Left lobe of liver (tissue), 2 donors: ENCODE measurements around the gene FYB1. TPM values are rescaled to one million over a fixed set of nuclear protein-coding genes. Genes with fewer than 3 reads are reported as not detected.

Experiments
- ATAC-seq: fragments of 200-7000 bp; cut with Tn5 transposase; one replicate; pipeline ENCODE4 v1.9.1; 2020; ENCODE audit warnings: mild to moderate bottlenecking, moderate library complexity
- DNase-seq: peaks from one replicate; pipeline ENCODE4 v3.0.0-alpha.2; 2020; ENCODE audit warnings: low spot score
- total RNA-seq: library from RNA; stranded (reverse); gene quantifications from one replicate; pipeline ENCODE4 v1.2.1, GENCODE V29; 2021
- donor health status: DM: no; HTN: no; CAD: no; lungs with moderate emphysema.
- donor health status: DM: no; HTN: yes; CAD: no.

FYB1 gene
- total RNA-seq, 1 donor from 2014 or later, result 4.4 TPM

DNA sequence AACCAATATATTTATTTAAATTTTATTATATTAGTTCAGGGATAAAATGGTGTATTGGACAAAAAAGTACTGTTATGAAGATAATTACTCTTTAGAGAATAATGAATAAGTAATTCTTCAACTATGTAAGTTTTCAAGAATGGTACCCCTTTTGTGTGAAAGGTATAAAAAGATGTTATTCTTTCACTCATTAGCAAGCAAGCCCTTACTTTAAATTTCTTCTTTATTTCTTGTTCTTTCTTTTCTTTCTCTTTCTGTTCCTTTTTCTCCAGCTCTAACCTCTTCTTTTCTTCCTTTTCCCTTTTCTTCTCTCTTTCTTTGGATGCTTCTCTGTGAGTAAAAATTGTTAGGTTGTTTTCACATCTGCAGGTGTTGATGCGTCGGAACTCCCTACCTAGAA lies 82.0 kb downstream of the FYB1 start:
- ATAC-seq (no peak), DNase-seq (no peak)

DNA sequence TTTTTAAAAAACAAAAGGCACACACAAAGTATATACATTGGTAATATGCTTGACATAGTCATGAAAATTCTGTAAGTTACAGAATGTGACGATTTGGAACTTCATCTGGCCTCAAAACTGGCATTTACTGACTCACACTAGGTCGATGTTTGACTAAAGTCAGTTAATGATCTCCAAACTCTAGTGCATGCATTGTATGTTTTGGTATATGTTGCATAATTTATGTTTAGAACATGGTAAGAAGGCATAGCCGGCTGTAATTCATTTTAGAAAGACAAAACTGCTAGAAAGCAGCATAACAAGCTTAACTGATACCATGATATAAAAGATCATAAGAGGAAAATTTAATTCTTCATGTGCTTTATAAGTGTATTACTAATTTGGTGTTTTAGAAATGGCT lies 86.6 kb downstream of the FYB1 start:
- no peak for ATAC-seq

DNA sequence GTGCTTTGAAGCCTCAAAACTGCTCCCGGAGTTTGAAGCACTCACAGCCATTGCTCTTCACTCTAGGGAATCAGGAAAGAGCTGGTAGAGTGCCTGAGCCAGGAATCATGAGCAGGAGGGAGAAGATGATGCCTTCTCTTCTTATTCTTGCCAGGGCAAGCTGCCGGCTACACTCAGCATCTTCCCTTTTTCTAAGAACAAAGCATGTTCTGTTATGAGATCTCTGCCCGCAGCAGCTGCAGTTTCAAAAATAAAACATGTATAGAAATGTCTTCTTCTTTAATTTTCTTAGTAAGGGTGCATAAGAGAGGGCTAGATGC lies 87.3 kb downstream of the FYB1 start:
- ATAC-seq, result no peak
- no peak for DNase-seq

More for the DNA sequence above, 86.6 kb downstream of the FYB1 start:
- DNase-seq, result no peak

DNA sequence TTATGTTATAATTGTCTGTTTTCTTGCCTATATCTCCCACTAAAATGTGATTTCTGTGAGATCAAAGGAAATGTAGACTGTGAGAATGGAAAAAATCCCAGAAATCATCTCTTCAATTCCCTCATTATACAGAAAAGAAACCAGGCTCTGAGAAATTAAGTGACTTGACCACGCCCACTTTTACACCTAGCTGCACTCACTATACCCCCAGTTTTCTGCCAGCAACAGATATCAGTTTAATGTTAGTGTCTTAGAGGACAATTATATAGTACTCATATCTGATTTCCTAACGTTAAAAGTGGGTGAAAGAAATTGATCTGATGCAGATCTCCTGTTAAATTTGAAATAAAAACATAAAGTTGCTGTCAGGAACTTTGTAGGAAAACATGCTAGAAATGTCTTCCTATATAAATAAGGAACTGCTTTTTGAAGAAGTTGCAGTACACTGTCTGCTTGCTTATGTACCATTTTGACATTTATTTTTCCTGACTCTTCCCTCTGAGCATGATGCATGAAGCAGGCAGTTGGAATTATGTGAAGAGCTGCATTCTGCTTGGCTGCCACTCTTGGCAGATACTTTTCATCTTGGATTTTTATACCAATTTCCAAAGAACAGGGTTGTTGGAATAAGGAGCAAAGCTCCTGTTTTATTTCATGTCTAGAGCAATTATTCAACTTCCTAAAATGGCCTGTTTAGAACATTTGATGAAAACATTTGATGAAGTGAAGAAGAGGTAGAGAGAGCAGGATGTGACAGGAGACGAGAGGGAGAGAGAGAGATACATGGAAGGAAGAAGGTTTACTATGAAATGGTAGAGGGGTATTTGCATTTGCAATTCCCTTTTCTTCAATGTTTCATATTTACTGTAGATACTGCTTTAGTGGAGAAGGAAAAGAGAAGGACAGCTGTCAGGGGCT lies 87.9 kb downstream of the FYB1 start:
- no peak for DNase-seq
- no peak for ATAC-seq

DNA sequence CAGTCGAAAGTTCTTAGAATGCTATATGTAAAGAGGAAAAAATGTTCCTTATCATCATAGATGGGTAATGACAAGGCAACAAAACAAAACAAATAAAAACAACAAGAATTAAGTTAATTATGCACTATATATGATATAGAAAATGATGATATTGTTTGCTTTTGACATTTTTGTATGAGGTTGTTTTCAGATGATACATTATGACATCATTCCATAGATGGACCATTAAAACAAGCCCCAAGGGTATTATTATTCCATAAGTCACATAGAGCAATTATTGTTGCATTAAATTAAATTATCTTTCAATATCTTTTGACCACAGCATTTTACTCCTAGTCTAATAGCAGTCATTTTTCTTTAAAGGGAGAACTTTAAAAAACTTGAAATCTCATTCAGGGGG lies 88.6 kb downstream of the FYB1 start:
- DNase-seq (no peak), ATAC-seq (no peak)

DNA sequence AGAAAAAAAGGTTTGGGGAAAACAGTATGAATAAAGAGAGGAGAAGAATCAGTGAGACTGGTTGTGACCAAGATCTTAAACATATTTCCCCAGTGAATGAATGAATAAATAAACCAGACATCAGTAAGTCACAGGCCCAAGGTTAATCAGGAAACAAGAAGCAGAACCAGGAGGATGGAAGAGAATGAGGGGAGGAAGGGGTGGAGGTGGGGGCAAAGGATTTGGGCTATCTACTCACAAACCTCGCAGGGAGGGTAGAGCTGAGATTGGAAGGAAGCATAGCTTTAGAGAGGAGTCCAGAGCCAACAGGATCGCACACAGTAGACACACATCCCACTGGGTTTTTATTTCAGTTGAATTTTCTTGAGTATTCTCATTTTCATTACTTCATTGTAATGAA lies 97.4 kb downstream of the FYB1 start:
- DNase-seq (no peak), ATAC-seq (no peak)

DNA sequence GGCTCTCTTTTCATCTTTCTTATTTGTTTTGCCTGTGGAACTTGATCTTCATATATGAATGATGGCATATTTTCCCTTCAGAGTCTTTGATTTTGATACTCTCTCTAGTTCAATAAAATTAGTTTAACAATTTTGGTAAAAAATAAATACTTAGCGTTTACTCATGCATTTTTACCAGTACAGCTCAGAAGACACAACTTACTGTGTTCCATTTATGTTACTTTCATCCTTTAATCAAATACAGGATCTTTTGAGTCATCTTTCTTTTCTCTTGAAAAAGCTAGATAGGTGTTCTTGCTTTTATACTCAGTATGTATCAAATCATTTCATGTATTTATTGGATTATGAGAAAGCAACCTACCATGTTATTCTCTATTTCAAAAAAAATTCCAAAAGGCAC lies 98.0 kb downstream of the FYB1 start:
- DNase-seq (no peak), ATAC-seq (no peak)

DNA sequence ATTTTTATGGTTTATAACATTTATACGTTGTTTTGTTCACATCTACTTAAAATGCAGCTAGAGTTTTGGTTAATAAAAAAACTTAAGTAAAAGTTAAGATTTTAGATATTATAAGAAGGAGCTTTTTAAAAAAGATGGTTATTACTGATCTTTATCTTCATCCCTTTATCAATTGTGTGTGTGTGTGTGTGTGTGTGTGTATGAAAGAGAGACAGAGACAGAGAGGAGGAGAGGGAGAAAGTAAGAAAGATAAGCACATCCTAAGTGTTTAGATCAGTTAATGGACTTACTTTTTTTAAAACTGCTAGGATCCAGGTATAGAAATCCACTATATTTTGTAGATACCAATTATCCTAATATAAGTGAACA lies 99.3 kb downstream of the FYB1 start:
- ATAC-seq (no peak), DNase-seq (no peak)

DNA sequence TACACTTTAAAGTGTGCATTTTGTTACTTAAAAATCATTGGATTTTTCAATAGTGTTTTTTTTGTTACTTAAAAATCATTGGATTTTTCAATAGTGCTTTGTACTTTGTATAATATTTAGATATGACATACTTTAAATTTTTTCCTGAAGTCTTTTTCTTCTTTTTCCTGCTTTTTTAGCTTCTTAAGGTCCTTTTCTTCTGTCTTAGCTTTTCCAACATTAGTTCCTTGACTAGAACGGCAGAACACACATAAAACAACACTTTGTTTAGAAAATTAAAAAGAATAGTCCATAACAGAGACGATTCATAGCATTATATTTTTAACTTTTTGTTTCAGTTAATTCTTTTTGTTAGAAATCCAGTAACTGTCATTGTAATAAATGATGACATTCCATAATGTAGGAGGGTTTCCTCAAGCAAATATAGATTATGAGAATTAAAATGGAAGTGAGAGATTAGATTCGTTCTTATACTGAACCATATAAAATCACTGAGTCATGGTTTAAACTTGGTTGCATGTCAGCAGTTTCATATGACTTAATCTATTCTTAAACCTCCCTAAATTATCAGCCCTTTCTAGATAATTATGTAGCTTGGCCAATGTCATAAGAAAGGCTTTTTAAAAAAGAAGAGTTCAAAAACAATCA lies 99.8 kb downstream of the FYB1 start:
- no peak for ATAC-seq
- no peak for DNase-seq

DNA sequence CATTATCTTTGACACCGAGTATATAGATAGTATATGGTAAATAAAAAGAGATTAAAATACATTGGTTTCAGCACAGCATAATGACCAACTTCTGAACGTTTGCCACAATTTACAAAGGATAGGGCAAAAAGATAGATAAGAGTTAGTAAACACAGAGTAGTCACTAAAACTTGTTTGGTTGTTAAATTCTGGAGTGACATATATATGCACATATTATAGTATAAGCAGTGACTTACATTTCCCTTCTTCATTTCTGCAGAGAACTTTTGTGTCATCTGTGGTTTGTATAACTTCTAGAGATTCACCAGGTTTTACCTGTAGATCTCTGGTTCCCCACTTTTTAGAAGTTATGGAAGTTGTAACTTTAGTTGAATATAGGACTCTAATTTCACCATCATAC lies 100.7 kb downstream of the FYB1 start:
- ATAC-seq, result no peak
- DNase-seq, result no peak

DNA sequence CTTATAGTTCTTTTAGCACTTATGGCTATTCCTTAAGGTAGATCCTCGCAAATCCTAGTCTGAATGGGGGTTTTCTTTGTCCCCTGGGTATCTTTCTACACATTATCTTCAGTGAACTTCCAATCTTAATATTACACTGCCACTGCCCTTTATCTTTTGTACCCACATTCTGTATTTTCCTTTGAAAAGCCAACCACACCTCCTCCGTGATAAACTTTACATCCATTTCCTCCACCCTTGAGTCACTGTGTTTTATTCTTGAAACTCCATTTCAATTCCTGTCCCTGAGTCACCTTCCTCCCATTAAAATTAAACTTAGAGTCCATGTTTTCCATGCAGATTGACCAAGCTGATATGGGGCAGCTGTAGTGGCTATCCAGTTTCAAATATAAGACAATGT lies 102.0 kb downstream of the FYB1 start:
- no peak for ATAC-seq
- DNase-seq, result no peak

DNA sequence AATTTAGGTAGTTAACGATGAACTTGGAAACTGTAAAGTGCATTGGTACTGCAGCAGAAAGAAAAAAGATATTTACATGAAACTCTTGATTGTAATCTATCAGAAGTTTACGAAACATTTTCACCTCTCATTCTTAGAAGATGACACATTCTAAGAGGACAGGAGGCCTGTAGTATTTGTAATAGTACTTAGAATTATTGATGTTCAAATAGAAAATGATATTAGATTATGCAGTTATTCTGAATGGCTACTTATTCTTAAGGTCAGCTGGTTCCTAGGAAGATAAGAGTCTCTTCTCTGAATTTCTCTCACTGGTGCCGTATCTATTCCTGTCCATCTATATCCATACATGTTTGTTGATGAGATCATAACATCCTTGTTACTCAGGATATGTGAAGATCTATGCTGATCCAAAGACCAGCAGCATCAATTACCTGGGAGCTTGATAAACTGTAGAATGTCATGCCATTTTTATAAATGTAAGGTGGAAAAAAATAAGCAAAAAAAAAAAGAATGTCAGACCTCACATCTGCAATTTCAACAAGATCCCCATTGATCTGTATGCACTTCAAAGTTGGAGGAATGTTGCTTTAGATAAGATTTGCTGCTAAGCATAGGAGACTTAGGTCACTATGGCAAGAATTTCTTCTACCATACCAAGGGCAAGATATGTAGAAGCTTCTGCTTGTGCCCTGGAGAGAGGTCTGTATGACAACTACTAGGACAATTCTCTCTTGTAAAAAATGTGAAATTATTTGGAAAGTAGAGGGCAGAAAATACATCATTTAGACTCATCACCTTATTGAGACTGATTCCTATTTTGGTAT lies 102.8 kb downstream of the FYB1 start:
- no peak for ATAC-seq

DNA sequence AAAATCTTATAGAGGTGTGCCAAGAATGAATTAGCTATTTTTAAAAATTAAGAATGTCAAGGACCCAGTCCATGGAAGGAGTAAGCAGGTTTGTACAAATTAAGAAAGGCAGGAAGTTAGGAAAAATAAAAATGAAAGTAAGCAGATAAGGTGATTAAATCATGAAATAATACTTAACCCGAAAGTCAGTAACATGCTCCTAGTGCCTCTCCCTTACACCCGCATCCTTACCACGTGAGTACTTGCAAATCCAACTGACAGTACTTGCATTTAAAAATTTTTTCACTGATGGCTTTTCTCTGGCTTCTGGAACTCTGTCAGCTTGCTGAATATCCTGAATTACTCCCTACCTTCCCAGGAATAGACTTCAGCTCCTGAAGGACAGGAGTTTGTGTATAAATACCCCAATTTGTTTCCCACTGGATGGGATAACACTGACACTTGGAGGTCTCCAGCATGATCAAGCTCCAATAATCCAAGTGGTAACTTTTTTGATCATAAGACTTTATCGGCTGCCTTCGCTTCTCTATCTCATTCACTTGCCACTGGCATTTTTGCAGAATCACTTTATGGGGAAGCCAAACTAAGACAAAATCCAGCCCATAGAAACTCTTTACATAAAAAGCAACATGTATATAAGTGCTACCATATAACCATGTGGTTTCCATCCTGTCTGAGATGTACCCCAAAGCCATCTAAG lies 103.6 kb downstream of the FYB1 start:
- no peak for ATAC-seq
- DNase-seq, result no peak

More for the DNA sequence above, 102.8 kb downstream of the FYB1 start:
- no peak for DNase-seq

DNA sequence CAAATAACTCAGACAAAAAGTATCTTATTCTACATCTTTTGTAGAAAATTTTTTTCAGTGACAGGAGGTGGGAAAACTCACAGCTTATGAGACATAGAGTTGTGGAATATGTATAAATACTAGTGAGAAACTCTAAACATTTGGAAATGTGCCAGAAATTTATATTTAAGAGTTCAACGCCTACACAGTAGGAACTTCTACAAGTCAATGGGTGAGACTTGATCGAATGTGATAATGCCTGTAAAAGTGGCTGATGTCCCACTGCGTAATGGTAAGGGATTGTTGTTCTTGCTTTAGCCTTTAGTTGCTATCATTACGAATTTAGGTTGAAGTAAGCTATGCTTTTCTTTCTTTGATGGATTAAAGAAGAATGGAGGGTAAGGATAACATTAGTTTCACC lies 105.2 kb downstream of the FYB1 start:
- DNase-seq (no peak), ATAC-seq (no peak)

DNA sequence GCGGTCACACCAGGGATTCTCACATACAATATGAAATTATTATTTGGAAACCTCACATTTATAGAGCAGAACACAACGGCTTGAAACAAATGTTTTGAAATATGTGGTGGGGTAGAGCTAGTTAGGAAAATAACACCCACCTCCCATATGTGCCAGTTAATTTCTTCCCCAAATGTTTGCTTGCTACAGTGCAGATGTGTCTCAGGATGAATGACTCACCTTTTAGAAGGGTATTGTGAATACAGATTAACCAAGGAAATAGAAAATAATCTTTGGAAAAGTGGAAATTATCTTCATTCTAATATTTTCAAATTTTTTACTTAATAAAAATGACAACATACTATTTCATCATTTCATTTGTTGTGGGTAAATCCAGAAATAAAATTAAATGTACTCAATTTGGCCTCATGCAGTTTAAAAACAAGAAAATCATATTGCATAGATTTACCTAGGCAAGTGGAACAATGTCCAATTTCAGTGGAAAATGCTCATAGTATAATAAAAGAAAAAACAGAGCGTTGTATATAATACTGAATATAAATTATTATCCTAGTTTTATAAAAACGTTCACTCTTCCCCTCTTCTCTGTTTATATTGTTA lies 105.9 kb downstream of the FYB1 start:
- DNase-seq (no peak), ATAC-seq (no peak)

DNA sequence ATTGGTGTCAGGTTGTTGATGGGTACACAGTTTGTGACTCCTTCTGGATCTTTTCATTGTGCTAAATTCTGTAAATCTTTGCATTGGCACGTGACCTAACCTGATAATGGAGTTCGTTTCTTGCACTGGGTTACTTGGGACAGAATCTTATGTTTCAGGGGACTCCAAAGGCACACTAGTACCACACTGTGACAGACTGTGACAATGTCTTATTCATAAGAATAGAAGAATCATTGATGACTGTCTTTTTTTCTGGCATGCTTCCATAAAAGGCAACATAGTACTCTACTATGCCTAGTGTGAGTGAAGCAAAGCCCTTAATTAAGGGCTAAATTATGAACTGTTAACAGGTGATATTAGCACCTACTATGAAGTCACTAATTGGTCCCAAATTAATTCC lies 109.8 kb downstream of the FYB1 start:
- no peak for ATAC-seq
- no peak for DNase-seq

DNA sequence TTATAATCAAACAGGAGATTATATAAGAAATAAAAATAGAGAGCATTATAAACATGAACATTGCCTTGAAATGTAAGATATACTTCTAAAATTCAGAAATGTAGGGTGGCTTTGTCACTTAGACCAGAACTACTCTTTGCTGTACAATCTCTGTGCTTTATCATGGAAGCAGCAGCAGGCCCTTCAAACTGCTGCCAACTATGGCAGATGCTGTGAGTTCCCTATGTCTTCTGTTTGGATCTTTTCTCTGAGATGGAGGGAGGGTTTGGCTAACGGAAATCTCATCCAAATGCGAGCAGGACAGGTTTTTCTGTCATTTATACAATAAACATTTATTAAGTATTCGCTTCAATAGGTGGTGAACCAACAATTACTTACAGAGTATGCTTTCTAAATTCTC lies 110.4 kb downstream of the FYB1 start:
- no peak for ATAC-seq

DNA sequence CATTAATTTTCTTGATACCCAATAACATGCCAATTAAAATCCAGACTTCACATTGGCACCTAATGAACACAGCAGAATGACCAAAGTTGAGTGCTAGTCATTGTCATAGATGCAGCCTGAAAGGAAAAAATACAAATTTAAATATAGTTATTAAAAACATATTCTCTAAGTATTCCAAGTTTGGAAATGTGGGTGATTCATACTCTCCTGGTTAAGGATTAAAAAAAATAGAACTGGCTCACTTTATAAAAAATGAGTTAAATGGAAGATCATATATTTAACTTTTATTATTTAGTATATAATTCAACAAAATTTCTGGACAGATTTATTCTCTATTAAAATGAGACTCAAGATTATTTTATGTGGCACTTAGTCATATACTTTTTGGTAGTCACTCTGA lies 112.0 kb downstream of the FYB1 start:
- ATAC-seq, result no peak

More for the DNA sequence above, 110.4 kb downstream of the FYB1 start:
- DNase-seq, result no peak

DNA sequence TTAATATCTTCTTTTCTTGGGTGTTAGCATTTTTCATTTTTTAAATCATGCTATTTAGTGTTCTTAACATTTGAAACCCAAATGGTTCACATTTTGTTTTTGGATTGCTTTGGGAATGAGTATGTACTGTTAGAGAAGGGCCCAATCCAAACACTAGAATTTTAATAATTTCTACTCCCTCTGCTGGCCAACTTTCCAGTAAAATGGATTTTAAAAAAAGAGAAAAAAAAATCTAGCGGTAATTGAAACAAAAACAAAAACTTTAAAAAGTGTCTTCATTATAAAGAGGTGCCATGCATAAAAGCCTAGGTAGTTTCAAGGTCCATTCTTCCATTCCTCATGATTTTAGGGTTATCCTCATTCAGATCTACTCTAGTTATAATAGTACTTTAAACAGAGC lies 113.0 kb downstream of the FYB1 start:
- ATAC-seq (no peak), DNase-seq (no peak)

More for the DNA sequence above, 112.0 kb downstream of the FYB1 start:
- DNase-seq, result no peak

DNA sequence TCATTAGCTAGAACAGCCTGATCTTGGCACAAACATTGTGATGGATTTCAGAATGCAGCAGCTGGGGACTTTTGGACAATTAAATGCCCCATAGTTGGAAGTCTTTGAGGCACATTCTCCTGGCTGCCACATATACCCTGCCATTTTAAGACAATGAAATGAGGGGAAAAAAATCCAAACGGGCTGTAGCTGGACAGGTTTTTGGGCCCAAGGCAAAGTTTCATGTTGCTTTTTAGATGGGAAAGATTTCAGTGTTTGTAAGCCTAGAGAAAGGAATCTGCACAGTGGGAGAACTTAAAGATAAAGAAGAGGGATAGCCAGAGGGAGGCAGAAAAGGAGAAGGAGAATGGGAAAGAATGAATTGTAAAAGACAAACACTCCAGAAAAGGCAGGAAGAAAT lies 115.1 kb downstream of the FYB1 start:
- DNase-seq (no peak), ATAC-seq (no peak)

DNA sequence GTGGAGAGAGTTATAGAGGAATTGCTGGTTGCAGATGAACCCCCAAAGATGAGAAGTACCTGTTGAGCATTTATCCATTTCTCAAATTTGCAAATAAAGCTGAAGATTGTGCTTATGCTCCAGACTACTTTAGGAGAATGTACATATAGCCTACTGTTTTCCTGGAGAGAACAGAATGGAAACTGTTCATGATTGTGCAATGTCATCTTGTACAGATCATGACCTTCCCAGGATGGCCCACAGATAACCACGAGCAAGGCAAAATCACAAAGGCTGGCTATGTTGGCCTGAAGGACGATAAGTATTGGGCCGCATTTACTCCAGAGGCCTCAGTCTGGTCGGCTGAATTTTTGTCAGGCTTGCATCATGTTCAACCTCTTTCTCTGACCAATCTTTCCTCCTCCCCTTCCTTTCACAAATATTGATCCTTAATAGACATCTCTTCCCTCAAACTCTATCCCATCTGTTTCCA lies 116.6 kb downstream of the FYB1 start:
- DNase-seq (no peak), ATAC-seq (no peak)
